ENCODE data around the gene GSTK1. TPM values are rescaled to one million over a fixed set of nuclear protein-coding genes. Genes with fewer than 3 reads are reported as not detected.

Gene GSTK1
- total and polyA plus RNA-seq, 2 donors (not counting 1 experiment from before 2014, with no cell fraction given) = 181 to 315 TPM

GRCh38 chr7:143265017-143265693 lies 1.9 kb downstream of the GSTK1 start:
- CTCF ChIA-PET = interaction anchor here (1.4 to 4.8 kb wide), 2 partner anchors 25 kb away, joined by 4 to 35 read pairs; no protein-coding TSS in a partner anchor

More at GRCh38 chr7:143265017-143265693, 1.9 kb downstream of the GSTK1 start:
- H3K4me1 Mint-ChIP-seq = peaks cover 42% of the 10 kb centered on the region
- Histone ChIP-seq H3K4me3 (ENCODE audit: control extremely low read depth in 1 of 5, extremely low read depth in 1 of 5, insufficient read depth in 1 of 5, low read depth in 2 of 5, low read length in 4 of 5) (no peak overlapping the region), H3K9me3 (ENCODE audit: control extremely low read depth in 1 of 3, control insufficient read depth in 2 of 3, insufficient read depth in 1 of 3, low read length in 2 of 3) (no peaks in the 10 kb centered on the region), H3K27me3 (replicated peaks in 1 of 4; ENCODE audit: control extremely low read depth in 1 of 4, control insufficient read depth in 3 of 4, insufficient read depth in 4 of 4, low read length in 3 of 4) (no peaks in the 10 kb centered on the region), H3K4me1 (ENCODE audit: control insufficient read depth in 2 of 2, insufficient read depth in 2 of 2, low read length in 2 of 2) (peaks cover 24 to 25% of the 10 kb centered on the region in 2 donors), H4K20me1 (ENCODE audit: control insufficient read depth, insufficient read depth, low read length, poor library complexity, severe bottlenecking) (no peaks in the 10 kb centered on the region), H3K9ac (ENCODE audit: low read length) (no peak overlapping the region), H3K79me2 (ENCODE audit: control insufficient read depth, insufficient read depth, low read length) (peaks cover 16% of the 10 kb centered on the region), H3K36me3 (replicated peaks in 1 of 2; ENCODE audit: control extremely low read depth in 1 of 2, control insufficient read depth in 1 of 2, extremely low read depth in 1 of 2, insufficient read depth in 2 of 2, low read length in 1 of 2) (peaks cover 8 to 35% of the 10 kb centered on the region in 2 experiments), H2AFZ (ENCODE audit: insufficient read depth, low read depth, low read length, poor library complexity, severe bottlenecking) (no peak overlapping the region), H3K27ac (ENCODE audit: low read length in 2 of 2) (peak overlapping the region in 1 of 2 donors; percentile 82), H3K4me2 (replicated peaks; ENCODE audit: low read depth, low read length, poor library complexity, severe bottlenecking) (peak overlapping the region; percentile 77)
- peak overlapping the region; percentile 91 for H3K27ac Mint-ChIP-seq
- TF ChIP-seq EZH2 (IDR thresholded peaks at IDR 0.05; ENCODE audit: borderline replicate concordance, insufficient read depth, low read depth, low read length, poor library complexity, severe bottlenecking) = no peak
- TF ChIP-seq CTCF (IDR thresholded peaks at IDR 0.05) = no peak
- 90% methylated on average over 10 of the region's 15 CpGs for WGBS (ENCODE audit: insufficient coverage)
- H3K4me3 Mint-ChIP-seq = peak overlapping the region; percentile 93
- no peaks in the 10 kb centered on the region for H3K9me3 Mint-ChIP-seq (ENCODE audit: insufficient read depth)
- ATAC-seq (ENCODE audit: low read depth) = no peak
- no peak for DNase-seq
- intact Hi-C loops (cut with micrococcal nuclease) = no loop called here
- H3K27me3 Mint-ChIP-seq = no peaks in the 10 kb centered on the region
- POLR2A ChIA-PET = interaction anchor here (2.1 kb wide), 1 partner anchor 10 kb away, joined by 6 read pairs; no protein-coding TSS in a partner anchor

All from B cell (primary cell).